ENCODE measurements around the gene CSTF2T.

Gene CSTF2T

DNA sequence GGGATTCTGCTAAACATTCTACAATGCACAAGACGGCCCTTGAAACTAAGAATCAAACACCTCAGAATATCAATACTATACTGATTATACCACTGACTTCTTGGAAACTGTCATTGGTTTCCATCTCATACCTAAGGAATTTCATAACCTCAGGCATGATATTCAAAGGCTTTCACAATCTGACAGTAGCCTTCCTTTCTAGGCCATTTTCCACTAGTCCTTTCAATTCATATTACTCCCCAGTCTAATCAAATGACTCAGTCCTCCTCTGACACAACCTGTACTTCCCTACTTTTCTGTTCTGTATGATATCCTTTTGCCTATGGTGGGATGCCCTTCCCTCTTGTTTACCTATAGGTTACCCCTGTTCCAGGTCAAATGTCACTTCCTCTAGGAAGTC lies 48.3 kb downstream of the CSTF2T start:
- no peak overlapping the region for H3K4me3 ChIP-seq (ENCODE audit: low read depth, low read length)

DNA sequence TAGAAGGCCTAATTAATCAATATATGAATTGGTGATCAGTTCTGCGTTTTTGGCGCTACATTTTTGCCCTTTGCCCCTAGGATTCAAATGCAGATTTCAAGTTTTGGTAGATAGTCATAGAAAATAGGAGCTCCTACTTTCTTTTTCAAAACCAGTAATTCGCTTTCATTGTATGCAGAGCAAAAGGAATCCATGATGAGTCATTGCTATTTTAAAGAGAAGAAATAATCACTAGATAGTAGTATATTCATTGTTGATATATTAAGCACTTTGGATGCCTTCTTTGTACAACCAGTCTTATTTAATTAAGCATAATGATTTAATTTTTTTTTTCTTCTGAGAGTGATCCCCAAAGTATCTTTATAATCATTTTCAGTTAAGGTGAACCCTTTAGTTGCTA lies 50.3 kb downstream of the CSTF2T start:
- H3K4me3 ChIP-seq (ENCODE audit: low read depth, low read length): no peak overlapping the region
